ENCODE results near the gene FARSB. TPM values are rescaled to one million over a fixed set of nuclear protein-coding genes. Genes with fewer than 3 reads are reported as not detected.
"Not testable (repeated sequence)": the region's sequence is repeated elsewhere in the genome, so short reads cannot be mapped to it uniquely, and the experiment has no call there.

FARSB gene
- total RNA-seq: 9.3 and 12.3 TPM in 2 replicates

GRCh38 chr2:222655787-222656525, at the start of gene FARSB:
FARSB (minus strand) TSS chr2:222656092; CDS start chr2:222656073, 19 bp downstream.
- DNase-seq (ENCODE audit: low read depth): peak; percentile 93

- DNase-seq (ENCODE audit: low read depth): no peak
These were observed 48.0 kb upstream of the FARSB start for GRCh38 chr2:222703886-222704285.

GRCh38 chr2:222703091-222703490, 47.2 kb upstream of the FARSB start:
- no peak for DNase-seq (ENCODE audit: low read depth)

- no peak for DNase-seq (ENCODE audit: low read depth)
These were observed 45.8 kb upstream of the FARSB start for GRCh38 chr2:222701721-222702131.

- DNase-seq (ENCODE audit: low read depth): no peak
These were observed 45.3 kb upstream of the FARSB start for GRCh38 chr2:222701233-222701632.

- no peak for DNase-seq (ENCODE audit: low read depth)
These were observed 42.4 kb upstream of the FARSB start for GRCh38 chr2:222698276-222698675.

GRCh38 chr2:222693837-222694236, 37.9 kb upstream of the FARSB start:
- DNase-seq (ENCODE audit: low read depth): peak; percentile 47

- DNase-seq (ENCODE audit: low read depth): not testable (repeated sequence)
These were observed 37.5 kb upstream of the FARSB start for GRCh38 chr2:222693413-222693812.

- DNase-seq (ENCODE audit: low read depth): peak; percentile 49
These were observed 34.8 kb upstream of the FARSB start for GRCh38 chr2:222690564-222691200.

- no peak for DNase-seq (ENCODE audit: low read depth)
These were observed 33.4 kb upstream of the FARSB start for GRCh38 chr2:222689322-222689721.

- no peak for DNase-seq (ENCODE audit: low read depth)
These were observed 33.0 kb upstream of the FARSB start for GRCh38 chr2:222688917-222689316.

- DNase-seq (ENCODE audit: low read depth): no peak
These were observed 30.3 kb upstream of the FARSB start for GRCh38 chr2:222686086-222686750.

GRCh38 chr2:222683805-222684204, 27.9 kb upstream of the FARSB start:
- no peak for DNase-seq (ENCODE audit: low read depth)

GRCh38 chr2:222677981-222678380, 22.1 kb upstream of the FARSB start:
- DNase-seq (ENCODE audit: low read depth): no peak

GRCh38 chr2:222673883-222674282, 18.0 kb upstream of the FARSB start:
- no peak for DNase-seq (ENCODE audit: low read depth)

- DNase-seq (ENCODE audit: low read depth): no peak
These were observed 17.4 kb upstream of the FARSB start for GRCh38 chr2:222673273-222673672.

GRCh38 chr2:222672068-222672401, 16.1 kb upstream of the FARSB start:
- DNase-seq (ENCODE audit: low read depth): no peak

- DNase-seq (ENCODE audit: low read depth): no peak
These were observed 15.6 kb upstream of the FARSB start, which contains the start of gene MOGAT1 for GRCh38 chr2:222671259-222672067. MOGAT1 (plus strand) TSS chr2:222671658; CDS start chr2:222671786, 128 bp downstream.

GRCh38 chr2:222670191-222671038, 14.5 kb upstream of the FARSB start:
- DNase-seq (ENCODE audit: low read depth): no peak

- no peak for DNase-seq (ENCODE audit: low read depth)
These were observed 13.5 kb upstream of the FARSB start for GRCh38 chr2:222669353-222669752.

Measured in renal cortical epithelial cell (primary cell).